Kidney (tissue), 14 donors: ENCODE results near the gene PPP1CA. TPM values are rescaled to one million over a fixed set of nuclear protein-coding genes. Genes with fewer than 3 reads are reported as not detected.

Experiments used
- DNase-seq, 5 donors: peaks; one replicate each; pipeline ENCODE4 v3.0.0-alpha.2; 2013 to 2020
- FAIRE-seq: peaks from 2 replicates; lab custom pipeline; 2012; peaks lifted over from hg19 to GRCh38; lab: Jason Lieb, UNC
- H3K27ac ChIP-seq, 2 donors: one replicate each; pipeline ENCODE4 v1.7.0; 2013; ENCODE audit warnings: low read depth in 2 of 2, low read length in 2 of 2, inconsistent platforms in 1 of 2
- H3K27me3 ChIP-seq: one replicate; pipeline ENCODE4 v1.7.1; 2013; ENCODE audit warnings: low read length, inconsistent platforms; ENCODE audit not compliant: control insufficient read depth, insufficient read depth
- H3K36me3 ChIP-seq, 3 donors: one replicate each; pipeline versions ENCODE4 v1.7.0 to v1.7.1; 2013; ENCODE audit warnings: low read length in 3 of 3, control low read depth in 1 of 3, inconsistent platforms in 1 of 3; ENCODE audit not compliant: insufficient read depth in 3 of 3, control insufficient read depth in 2 of 3
- H3K4me1 ChIP-seq, 3 donors: one replicate each; pipeline versions ENCODE4 v1.7.0 to v1.7.1; 2013; ENCODE audit warnings: low read length in 3 of 3, inconsistent platforms in 1 of 3, low read depth in 1 of 3; ENCODE audit not compliant: control insufficient read depth in 2 of 3, insufficient read depth in 2 of 3
- H3K4me3 ChIP-seq, 3 donors: one replicate each; pipeline versions ENCODE4 v1.7.0 to v1.8.1; 2013; ENCODE audit warnings: low read length in 3 of 3, control low read depth in 1 of 3, inconsistent platforms in 1 of 3
- H3K9ac ChIP-seq, 3 donors: one replicate each; pipeline versions ENCODE4 v1.7.0 to v1.7.1; 2013; ENCODE audit warnings: low read length in 3 of 3, control low read depth in 1 of 3, inconsistent platforms in 1 of 3
- H3K9me3 ChIP-seq, 3 donors: one replicate each; pipeline versions ENCODE4 v1.7.0 to v1.7.1; 2013; ENCODE audit warnings: low read length in 3 of 3, control low read depth in 1 of 3, inconsistent platforms in 1 of 3; ENCODE audit not compliant: control insufficient read depth in 2 of 3, insufficient read depth in 1 of 3
- intact Hi-C: fragments of 100-400 bp; cut with DNase I; formaldehyde crosslinking; loops from one replicate; pipeline ENCODE4 v1.11.1; 2022
- polyA plus RNA-seq: library from polyadenylated mRNA; stranded (reverse); fragments of 350-450 nt; fragmentation: Illumina TruSeq; extraction: RNeasy Lipid Tissue Mini Kit (QIAGEN cat#74804); gene quantifications from one replicate; pipeline ENCODE4 v1.2.3, GENCODE V29; 2014; ENCODE audit warnings: low read depth, low replicate concordance; ENCODE audit not compliant: insufficient read depth
- total RNA-seq: library from RNA; stranded (reverse); fragmentation: NEBNext Ultra II Directional; extraction: Animal tissue kit (Norgen Biotek cat#: 25700); gene quantifications from one replicate; pipeline ENCODE4 v1.2.1, GENCODE V29; 2021
- TF ChIP-seq, protein P1 (sequence below): IDR thresholded peaks from 3 replicates; pipeline ENCODE4 v1.5.1; 2012; ENCODE audit warnings: mild to moderate bottlenecking, moderate library complexity, borderline replicate concordance; ENCODE audit not compliant: insufficient read depth; ENCODE audit errors: extremely low read depth
- donor health status: control.
- donor health status: control.
- donor health status: control.
- donor health status: control.
- donor health status: control.
- donor health status: DM: yes; HTN: yes; CAD: no.
- donor health status: Normal renal cell carcinoma (clear cell type).

Gene PPP1CA
- total and polyA plus RNA-seq, 2 donors from 2014 or later = 155 to 210 TPM

DNA sequence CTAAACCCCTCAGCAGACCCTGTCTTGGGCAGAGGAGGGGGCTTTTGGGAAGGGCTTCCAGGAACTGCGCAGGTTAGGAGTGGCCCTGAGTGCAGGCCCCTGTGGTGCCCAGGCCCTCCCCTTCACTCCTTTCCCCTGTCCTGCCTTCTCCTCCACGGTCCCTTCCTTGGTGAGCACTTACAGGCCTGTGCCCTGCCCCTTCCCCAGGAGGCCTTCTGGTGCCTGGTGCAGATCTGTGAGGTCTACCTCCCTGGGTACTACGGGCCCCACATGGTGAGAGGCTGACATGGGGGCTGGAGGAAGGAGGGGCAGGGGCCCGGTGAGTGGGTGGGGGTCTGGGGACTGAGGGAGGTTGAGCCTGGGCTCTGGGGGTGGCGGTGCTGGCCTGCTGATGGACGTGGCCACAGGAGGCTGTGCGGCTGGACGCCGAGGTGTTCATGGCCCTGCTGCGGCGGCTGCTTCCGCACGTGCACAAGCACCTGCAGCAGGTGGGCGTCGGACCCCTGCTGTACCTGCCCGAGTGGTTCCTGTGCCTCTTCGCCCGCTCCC is 4.8 kb upstream of the PPP1CA start:
- Histone ChIP-seq H3K27ac (no peak overlapping the region), H3K4me1 (peaks cover 0 to 3% (median 0%) of the 10 kb centered on the region in 3 donors)

GRCh38 chr11:67405688-67406339 is 4.2 kb upstream of the PPP1CA start:
- H3K4me1 ChIP-seq = peaks cover 0 to 3% (median 2%) of the 10 kb centered on the region in 3 donors
- intact Hi-C loops = no loop called here
- FAIRE-seq (no peak), DNase-seq (no peak)
- no peak overlapping the region for H3K4me3 ChIP-seq
- no peak overlapping the region for H3K27ac ChIP-seq
- no peaks in the 10 kb centered on the region for H3K27me3 ChIP-seq
- H3K9ac ChIP-seq = no peak overlapping the region
- H3K36me3 ChIP-seq = no peaks in the 10 kb centered on the region
- TF ChIP-seq, protein P1, sequence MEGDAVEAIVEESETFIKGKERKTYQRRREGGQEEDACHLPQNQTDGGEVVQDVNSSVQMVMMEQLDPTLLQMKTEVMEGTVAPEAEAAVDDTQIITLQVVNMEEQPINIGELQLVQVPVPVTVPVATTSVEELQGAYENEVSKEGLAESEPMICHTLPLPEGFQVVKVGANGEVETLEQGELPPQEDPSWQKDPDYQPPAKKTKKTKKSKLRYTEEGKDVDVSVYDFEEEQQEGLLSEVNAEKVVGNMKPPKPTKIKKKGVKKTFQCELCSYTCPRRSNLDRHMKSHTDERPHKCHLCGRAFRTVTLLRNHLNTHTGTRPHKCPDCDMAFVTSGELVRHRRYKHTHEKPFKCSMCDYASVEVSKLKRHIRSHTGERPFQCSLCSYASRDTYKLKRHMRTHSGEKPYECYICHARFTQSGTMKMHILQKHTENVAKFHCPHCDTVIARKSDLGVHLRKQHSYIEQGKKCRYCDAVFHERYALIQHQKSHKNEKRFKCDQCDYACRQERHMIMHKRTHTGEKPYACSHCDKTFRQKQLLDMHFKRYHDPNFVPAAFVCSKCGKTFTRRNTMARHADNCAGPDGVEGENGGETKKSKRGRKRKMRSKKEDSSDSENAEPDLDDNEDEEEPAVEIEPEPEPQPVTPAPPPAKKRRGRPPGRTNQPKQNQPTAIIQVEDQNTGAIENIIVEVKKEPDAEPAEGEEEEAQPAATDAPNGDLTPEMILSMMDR = no peak
- H3K9me3 ChIP-seq = no peaks in the 10 kb centered on the region

More for the DNA sequence above, 4.8 kb upstream of the PPP1CA start:
- no peaks in the 10 kb centered on the region for H3K9me3 ChIP-seq
- H3K36me3 ChIP-seq = no peaks in the 10 kb centered on the region
- DNase-seq (peak in 1 of 5 donors; percentile 78), FAIRE-seq (no peak)
- H3K27me3 ChIP-seq = no peaks in the 10 kb centered on the region
- no peak overlapping the region for H3K4me3 ChIP-seq
- intact Hi-C loops = no loop called here
- TF ChIP-seq, protein P1 = no peak
- no peak overlapping the region for H3K9ac ChIP-seq

DNA sequence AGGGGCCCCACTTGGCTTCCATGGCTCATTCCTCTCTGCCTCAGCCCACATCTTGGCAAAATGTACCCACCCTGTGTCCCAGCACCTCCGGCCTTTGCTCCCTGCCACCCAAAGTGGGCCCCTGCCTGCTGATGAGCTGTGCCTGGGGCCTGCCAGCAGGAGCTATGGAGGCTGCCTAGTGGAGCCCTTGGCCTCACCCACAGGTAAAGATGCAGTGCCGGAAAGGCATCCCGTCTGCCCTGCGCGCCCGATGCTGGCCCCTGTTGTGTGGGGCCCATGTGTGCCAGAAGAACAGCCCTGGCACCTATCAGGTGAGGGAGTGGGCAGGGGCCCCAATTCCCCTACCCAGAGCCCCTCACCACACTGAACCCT is 3.5 kb upstream of the PPP1CA start:
- DNase-seq = no peak
- Histone ChIP-seq H3K36me3 (no peaks in the 10 kb centered on the region), H3K27ac (no peak overlapping the region), H3K4me3 (no peak overlapping the region), H3K4me1 (peaks cover 0 to 9% (median 5%) of the 10 kb centered on the region in 3 donors), H3K9me3 (no peaks in the 10 kb centered on the region), H3K27me3 (no peaks in the 10 kb centered on the region), H3K9ac (no peak overlapping the region)
- intact Hi-C loops = no loop called here
- no peak for FAIRE-seq
- TF ChIP-seq, protein P1 = no peak
